H4 (cell line): ENCODE measurements around the gene NAPA. TPM values are rescaled to one million over a fixed set of nuclear protein-coding genes. Genes with fewer than 3 reads are reported as not detected.

ENCODE experiments used
- DNase-seq: peaks from one replicate; pipeline ENCODE4 v3.0.0-alpha.2; 2015; ENCODE audit warnings: low spot score
- total RNA-seq: library from RNA; depleted of rRNA; stranded (reverse); fragments of >200 nt; shearing (Covaris generic); gene quantifications from 2 replicates; pipeline ENCODE4 v1.2.3, GENCODE V29; 2014; rRNA removed

NAPA gene
- 125 and 135 TPM in 2 replicates for total RNA-seq

DNA sequence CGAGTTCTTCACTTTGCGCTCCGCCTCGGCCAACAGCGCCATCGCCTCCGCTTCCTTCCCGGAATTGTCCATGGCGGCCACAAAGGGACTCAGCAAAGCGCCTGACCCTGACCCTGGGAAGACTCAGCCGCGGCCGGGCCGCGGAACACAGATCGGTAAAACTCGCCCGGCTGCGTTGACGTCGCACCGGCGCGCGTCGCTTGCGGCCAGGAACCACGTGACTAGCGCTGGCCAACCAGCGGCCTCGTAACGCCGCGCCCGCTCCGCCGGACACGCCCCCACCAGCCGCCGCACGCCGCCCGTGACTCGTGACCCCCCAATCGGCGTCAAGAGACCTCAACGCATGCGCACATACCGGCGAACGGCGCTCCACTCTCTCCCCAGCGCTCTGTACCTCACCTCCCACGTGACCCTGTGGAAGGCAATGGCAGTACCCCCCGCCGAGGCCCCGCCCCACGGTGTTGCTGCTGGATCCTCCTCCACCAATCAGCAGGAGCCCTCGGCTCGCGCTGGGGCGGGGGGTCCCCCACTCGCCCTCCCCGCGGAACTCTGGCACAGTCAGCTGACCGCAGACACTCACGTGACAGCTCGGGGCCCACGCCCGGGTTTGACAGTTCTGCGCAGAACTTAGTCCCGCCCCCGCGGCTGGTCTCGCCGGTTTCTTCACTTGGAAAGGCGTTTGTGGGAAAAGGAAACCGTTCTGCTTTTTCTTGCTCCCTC lies at the start of gene NAPA:
Gene NAPA, minus strand, starts transcription at position 195 of the 720 bp plus-strand sequence. Its CDS starts 123 bp downstream, at position 72.
- DNase-seq: peak; percentile 100

GRCh38 chr19:47564081-47564480 lies 49.2 kb upstream of the NAPA start:
- DNase-seq: no peak

GRCh38 chr19:47561440-47562057 lies 46.7 kb upstream of the NAPA start:
- peak; percentile 67 for DNase-seq

GRCh38 chr19:47560999-47561398 lies 46.1 kb upstream of the NAPA start:
- DNase-seq: no peak

DNA sequence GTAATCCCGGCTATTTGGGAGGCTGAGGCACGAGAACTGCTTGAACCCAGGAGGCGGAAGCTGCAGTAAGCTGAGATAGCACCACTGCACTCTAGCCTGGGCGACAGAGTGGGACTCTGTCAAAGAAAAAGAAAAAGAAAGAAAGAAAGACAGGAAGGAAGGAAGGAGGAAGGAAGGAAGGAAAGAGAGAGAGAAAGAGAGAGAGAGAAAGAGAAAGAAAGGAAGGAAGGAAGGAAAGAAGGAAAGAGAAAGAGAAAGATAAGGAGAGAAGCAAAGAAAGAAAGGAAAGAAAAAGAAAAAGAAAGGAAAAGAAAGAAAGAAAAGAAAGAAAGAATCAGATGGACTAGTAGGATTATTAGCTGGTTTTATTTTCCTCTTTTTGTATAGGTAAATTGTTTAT lies 35.3 kb upstream of the NAPA start:
- no peak for DNase-seq

DNA sequence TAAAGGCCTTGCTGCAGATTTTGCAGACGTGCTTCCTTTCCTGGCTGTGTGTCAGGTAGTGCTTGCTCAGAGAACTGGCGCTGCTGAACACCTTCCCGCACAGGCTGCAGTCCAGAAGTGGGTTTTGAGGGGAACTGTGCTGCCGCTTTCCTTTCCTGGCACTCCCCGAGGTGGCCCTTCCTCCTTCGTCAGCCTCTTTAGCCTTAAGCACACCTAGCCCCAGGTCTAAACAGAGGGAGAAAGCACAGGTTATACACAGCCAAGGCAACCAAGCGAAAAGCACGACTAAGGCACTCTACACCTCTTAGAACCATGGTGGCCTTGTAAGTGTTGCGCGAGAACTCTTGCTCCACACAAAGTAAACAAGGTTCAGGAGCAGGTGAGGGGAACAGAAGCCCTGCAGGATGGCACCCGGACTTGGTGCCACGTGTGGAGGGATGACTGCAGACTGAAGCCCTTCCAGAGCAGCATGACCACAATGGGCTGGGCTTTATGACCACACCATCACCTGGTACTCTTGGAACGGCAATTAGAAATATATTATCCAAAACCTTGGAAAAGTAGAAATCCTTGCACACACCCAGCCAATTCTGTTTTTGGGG lies 34.5 kb upstream of the NAPA start:
- no peak for DNase-seq

DNA sequence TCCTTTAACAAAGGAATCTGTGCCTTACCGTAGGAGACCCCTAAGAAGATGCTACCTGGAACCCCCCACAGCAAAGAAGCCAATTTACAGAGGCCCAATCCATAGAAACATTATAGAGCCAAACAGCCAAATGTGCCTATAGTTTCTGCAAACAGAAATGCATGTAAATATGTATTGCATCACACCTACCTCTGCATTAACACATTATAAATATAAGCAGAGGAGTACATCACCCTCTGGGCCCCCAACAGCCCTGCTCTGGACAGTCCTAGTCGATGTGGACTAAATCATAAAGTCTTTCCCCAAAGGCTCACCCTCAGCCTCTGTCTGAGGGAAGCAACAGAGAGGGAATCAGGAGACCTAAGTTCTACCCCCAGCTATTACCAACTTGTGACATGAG lies 32.3 kb upstream of the NAPA start:
- DNase-seq: no peak

DNA sequence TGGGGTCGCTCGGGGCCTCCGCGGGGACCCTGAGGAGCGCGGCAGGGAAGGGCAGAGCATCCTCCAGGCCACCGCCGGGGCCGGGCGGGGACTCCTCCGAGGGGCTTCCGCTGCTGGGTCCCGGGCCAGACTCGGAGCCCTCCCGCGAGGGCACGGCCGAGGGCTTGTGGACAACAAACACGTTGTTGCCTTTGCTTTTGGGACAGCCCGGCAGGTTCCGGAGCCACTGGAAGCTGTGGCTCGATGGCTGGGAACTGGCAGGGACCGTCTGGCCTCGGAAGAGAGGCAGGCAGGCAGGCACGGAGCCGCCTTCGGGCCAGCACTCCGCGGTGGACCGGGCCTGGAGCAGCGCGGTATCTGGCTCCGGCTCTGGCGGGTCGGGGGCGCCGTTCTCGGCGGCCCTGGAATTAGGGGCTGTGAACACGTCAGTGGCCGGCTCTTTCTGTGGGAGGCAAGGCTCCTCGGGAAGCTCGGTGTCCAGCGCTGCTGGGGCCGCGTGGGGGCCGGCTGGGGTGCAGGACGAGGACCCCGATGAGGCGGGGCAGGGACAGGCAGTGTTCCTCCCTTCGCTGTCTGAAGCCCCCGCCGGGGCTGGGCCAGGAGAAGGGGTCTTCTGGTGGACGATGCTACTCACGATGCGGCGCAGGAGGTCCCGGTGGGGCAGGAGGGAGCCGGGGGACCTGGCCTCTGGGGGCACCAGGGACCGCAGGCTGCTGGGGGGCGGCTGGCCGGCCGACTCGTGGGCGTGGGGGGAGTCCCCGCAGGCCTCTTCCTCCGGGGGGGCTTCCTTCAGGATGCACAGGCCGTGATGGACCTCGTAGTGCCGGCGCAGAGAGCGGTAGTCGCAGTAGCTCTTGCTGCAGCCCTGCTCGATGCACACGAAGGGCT lies 30.4 kb upstream of the NAPA start:
- DNase-seq: no peak

DNA sequence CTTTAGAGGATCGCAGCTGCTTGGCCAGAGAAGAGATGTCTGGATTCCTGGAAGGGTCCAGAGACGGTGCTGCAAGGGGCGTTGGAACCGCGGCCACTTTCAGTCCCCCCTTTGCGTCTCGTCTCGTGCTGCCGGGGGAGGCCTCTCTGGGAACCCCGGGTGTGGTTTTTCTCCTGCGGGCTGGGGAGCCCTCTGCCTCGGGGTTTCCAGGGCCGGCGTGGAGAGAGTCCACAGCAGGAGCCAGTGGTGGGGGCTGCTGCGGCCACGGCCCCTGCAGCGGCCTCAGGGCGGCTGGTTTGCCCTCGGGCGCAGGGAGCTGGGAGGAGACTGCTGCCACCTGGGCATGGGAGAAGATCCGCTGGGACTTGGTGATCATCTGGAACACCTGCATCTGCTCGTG lies 29.6 kb upstream of the NAPA start:
- no peak for DNase-seq

- no peak for DNase-seq
These were observed 29.2 kb upstream of the NAPA start for GRCh38 chr19:47544075-47544474.

DNA sequence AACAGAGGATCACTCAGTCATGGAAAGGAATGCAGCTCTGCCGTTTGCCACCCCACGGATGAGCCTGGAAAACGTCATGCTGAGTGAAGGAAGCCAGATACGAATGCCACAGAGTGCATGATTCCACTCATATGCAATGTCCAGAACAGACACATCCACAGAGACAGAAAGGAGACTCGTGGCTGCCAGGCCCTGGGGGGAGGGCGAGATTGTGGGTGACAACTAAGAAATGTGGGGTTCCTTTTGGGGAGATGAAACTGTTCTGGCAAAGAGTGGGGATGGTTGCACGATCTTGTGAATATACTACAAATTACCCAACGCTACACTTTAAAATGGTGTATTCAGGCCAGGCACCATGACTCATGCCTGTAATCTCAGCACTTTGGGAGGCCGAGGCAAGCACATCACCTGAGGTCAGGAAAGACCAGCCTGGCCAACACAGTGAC lies 27.2 kb upstream of the NAPA start:
- DNase-seq: no peak

DNA sequence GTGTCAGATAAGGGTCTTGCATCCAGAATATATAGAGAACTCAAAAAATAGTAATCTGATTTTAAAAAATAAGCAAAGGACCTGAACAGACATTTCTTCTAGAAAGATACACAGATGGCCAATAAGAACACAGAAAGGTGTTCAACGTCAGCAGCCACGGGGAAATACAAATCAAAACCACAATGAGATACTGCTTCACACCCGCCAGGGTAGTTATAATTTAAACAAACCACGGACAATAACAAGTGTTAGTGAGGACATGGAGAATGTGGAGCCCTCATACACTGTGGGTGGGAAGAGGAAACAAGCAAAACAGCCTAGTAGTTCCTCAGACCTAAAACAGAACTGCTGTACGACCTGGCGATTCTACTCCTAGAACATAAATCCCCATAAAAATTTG lies 26.7 kb upstream of the NAPA start:
- no peak for DNase-seq

- DNase-seq: no peak
These were observed 25.9 kb upstream of the NAPA start for GRCh38 chr19:47540748-47541147.

DNA sequence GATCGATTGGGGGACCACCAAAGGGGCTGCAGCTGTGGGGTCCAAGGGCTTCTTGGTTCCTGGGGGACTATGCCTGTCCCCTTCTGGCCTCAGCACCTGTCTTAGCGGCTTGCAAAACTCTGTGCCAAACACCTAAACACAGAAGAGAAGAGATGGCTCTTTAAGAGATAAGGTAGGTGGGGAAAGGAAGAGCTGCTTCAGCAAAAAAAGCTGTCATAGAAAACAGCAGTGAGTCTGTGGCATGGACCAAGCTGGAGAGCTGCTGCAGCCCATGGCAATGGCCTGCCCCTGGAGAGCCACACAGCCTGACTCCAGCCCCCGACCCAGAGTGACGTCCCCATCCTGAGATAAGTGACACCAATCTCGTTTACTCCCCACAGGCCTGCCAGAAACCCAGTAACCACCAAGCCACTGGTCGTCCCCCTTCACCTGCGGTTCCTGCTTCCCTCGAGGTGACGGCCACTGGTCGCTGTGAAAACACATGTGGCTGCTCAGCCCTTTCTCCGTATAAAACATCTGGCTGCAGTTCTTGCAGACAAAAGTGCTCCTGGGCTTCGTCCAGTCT lies 25.0 kb upstream of the NAPA start:
- no peak for DNase-seq

DNA sequence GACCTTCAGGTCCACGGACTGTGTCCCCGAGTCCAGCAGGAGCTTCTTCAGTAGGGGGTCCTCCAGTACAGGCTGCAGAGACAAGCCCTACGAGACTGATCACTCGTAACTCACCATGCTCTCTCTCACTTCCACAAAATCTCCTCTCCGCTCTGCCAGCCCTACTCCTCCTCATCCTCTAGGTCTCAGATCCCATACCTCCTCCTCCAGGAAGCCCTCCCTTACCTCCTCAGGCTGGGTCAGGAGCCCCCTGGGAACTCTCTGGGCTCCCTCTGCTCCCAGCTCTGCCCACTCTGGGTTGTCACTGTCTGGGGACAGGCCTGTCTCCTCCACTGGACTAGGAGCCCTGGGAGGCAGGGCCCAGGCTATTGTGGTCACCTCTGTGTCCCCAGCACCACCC lies 23.9 kb upstream of the NAPA start:
- DNase-seq: no peak

- DNase-seq: no peak
These were observed 22.6 kb upstream of the NAPA start for GRCh38 chr19:47537493-47537892.

DNA sequence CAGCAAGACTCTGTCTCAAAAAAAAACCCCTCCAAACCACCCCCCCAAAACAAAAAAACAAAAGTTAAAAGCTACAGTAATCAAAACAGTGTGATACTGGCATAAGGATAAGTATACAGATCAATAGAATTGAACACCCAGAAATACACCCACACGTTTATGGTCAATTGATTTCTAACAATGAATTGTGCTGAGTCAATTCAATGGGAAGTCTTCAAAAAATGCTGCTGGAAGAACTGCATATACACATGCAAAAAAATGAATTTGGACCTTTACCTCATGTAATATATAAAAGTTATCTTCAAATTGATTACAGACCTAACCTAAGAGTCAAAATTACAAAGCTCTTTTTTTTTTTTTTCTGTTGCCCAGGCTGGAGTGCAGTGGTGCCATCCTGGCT lies 19.8 kb upstream of the NAPA start:
- no peak for DNase-seq

GRCh38 chr19:47531640-47532387 lies 17.0 kb upstream of the NAPA start:
- no peak for DNase-seq

GRCh38 chr19:47529018-47529742 lies 14.3 kb upstream of the NAPA start:
- no peak for DNase-seq

- no peak for DNase-seq
These were observed 11.9 kb upstream of the NAPA start for GRCh38 chr19:47526798-47527197.
